Fibroblast of gingiva (primary cell): ENCODE results near the gene NR2F6.
"Not testable (repeated sequence)": the region's sequence is repeated elsewhere in the genome, so short reads cannot be mapped to it uniquely, and the experiment has no call there.

Experiments used
- DNase-seq: peaks from one replicate; pipeline ENCODE4 v3.0.0-alpha.2; 2011; ENCODE audit warnings: low read depth

NR2F6 gene

DNA sequence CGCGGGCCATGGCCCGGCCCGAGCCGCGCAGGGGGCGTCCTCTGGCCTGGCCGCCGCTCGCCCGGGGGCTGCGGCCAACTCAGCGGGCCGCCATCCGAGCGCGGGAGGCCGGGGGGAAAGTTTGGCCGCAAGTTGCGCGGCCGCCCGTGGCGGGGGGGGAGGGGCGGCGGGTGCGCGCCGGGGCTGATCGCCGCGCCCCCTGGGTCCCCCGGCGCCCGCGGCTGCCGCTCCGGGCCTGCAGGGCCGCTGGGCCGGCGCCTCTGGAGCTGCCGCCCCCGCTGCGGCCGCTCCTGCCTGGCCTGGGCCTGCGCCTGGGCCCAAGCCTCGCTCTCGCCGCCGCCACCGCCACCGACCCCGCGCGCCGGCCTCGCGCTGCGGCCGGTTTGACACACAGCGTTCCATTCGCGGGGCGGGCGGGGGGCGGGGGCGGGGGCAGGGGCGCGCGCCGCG lies at the start of gene NR2F6:
Gene NR2F6 (minus strand): TSS at position 385 of the 450 bp plus-strand sequence. CDS start 699 bp downstream, outside the sequence.
- DNase-seq = no peak

- DNase-seq = no peak
Observed at GRCh38 chr19:17294051-17294891, 48.6 kb upstream of the NR2F6 start.

- no peak for DNase-seq
Observed at GRCh38 chr19:17293605-17294004, 47.9 kb upstream of the NR2F6 start.

DNA sequence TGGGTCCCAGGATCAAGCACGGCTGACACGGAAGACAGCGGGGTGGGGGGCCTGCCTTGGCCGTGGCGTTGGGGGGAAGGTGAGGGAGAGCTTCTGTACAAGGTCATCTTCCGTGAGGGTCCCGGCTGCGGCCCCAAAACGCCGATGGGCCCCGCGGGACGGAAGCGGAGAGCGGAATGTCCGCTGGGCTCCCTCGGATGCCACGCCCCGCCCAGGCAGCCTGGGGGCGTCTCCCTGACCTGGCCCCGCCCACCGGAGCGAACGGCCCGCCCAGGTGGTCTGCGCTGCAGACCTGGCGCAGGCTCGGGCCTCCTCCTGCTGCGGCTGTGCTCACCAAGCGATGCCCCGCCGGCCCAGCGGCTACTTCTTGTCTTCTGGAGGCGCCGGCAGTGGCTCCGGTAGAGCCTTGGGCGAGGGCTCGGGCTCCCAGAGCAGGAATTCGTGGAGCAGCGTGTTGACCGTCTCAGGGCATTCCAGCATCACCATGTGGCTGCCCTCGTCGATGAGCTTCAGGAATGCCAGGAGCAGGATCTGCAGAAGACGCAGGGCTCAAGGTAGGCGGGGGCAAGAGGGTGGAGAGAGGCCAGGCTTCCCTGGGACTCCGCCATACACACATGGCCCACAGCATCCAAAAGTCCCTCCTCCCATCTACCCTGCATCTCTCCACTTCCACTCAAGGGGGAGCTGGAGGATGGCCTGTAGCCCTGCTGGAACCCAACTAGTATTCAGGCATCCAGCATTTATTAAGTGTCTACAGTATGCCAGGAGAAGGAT lies 46.8 kb upstream of the NR2F6 start:
- DNase-seq = peak; percentile 93

- DNase-seq = peak; percentile 86
Observed at GRCh38 chr19:17289489-17289888, 43.8 kb upstream of the NR2F6 start.

- no peak for DNase-seq
Observed at GRCh38 chr19:17286752-17287151, 41.0 kb upstream of the NR2F6 start.

- no peak for DNase-seq
Observed at GRCh38 chr19:17286263-17286662, 40.5 kb upstream of the NR2F6 start.

GRCh38 chr19:17285415-17286135 lies 39.9 kb upstream of the NR2F6 start:
- DNase-seq = no peak

DNA sequence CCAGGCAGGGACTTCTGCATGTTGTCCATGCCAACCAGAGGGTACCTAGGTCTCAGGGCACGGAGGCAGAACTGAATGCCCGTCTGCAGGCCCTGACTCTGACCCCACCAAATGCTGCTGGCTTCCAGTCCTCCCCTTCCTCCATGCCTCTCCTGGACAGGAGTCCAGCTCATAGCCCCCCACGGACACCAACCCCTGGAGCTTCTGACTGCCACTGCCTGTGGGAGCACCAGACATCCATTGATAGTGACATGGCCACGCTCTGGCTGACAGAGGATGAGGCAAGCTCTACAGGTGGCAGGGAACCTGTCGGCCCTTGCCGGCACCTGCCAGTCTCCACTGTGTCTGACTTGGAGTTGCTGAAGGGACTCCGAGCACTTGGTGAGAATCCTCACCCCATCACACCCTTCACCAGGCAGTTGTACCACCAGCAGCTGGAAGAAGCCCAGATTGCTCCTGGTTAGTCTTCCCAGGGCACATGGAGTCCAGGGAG lies 37.8 kb upstream of the NR2F6 start:
- DNase-seq = no peak

DNA sequence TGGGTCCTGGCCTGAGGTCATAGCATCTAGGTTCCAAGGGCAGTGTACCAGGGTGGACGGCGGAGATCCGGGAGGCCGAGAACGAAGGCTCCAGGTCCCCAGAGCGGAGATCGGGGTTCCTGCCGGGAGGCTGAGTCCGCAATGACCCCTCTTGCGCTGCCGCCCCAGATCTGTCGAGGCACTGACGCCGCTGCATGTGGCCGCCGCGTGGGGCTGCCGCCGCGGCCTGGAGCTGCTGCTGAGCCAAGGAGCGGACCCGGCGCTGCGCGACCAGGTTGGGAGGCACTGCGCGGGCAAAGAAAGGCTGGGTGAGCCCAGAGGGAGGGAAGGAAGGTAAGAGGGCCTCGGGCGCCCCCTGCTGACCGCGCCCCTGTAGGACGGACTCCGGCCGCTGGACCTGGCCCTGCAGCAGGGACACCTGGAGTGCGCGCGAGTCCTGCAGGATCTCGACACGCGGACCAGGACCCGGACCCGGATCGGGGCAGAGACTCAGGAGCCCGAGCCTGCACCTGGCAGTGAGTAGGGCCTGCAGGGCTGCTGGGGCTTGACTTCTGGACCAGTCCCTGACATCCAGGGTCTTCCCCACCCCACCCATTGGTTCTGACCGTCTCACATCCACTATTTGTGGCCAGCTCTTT lies 36.9 kb upstream of the NR2F6 start:
- peak; percentile 48 for DNase-seq

- no peak for DNase-seq
Observed at GRCh38 chr19:17281391-17282304, 35.9 kb upstream of the NR2F6 start, which contains the start of gene ANKLE1. TSS of gene ANKLE1 (plus strand) at chr19:17281901. CDS start at chr19:17281921, 20 bp downstream.

DNA sequence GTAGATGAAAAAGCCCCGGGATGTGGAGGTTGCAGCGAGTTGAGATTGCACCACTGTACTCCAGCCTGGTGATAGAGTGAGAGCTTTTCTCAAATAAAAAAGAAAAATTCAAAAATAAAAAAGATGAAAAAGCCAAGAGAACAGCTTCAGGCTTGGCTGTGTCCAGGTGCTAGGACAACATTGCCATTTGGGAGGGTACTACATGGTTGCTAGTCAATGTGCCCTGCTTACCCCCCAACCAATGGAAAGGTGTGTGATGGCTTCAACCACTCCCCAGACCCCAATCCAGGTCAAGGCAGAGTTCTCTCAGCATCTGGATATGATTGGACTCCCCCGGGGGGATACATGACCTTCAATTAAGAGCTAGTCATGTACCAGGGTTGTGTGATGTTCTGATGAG lies 33.7 kb upstream of the NR2F6 start:
- DNase-seq = no peak

DNA sequence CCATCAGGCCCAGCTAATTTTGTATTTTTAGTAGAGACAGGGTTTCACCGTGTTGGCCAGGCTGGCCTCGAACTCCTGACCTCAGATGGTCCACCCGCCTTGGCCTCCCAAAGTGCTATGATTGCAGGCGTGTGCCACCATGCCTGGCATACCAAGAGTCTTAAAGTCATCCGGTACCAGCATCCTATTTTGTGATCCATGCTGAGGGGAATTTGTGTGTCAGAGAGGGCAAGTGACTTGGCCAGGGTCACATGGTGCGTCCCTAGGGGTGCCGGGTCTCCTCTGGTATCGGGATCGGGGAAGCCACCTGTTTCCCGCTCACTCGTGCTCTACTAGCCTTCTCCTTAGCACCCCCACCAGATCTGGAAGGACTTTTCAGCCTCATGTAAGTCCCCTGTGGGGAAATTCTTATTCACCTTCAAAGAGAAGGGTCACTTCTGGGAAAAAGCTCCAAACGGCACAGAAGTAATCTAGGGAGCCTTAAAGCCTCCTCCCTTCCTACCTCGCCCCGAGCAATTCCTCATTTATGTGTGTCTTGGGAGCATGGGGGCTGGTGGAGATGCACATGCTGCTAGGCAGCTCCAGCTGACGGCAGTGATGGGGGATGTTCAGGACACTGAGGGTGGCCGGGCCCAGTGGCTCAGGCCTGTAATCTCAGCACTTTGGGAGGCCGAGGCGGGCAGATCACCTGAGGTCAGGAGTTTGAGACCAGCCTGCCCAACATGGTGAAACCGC lies 29.9 kb upstream of the NR2F6 start:
- DNase-seq = no peak

GRCh38 chr19:17274892-17275291 lies 29.2 kb upstream of the NR2F6 start:
- not testable (repeated sequence) for DNase-seq

- DNase-seq = no peak
Observed at GRCh38 chr19:17268754-17269153, 23.0 kb upstream of the NR2F6 start.

GRCh38 chr19:17266975-17267788 lies 21.5 kb upstream of the NR2F6 start, which contains the start of gene BABAM1:
TSS of gene BABAM1 (plus strand) at chr19:17267443. CDS start at chr19:17268807, 1,364 bp downstream.
- peak; percentile 99 for DNase-seq

DNA sequence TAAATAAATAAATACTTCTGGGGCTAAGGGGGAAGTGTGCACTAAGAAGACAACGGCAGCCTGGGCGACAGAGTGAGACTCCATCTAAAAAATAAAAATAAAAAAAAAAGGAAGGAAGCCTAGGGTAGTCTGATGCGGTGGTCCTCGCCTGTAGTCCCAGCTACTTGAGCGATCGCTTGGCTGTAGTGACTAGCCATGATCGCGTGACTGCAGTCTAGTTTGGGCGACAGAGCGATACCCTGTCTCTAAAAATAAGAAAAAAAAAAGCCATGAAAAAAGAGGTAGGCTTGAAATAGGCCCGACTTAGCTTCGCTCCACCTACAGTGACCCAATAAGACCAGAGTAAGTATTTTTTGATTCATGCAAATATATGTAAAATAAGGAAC lies 20.9 kb upstream of the NR2F6 start:
- DNase-seq = no peak

- DNase-seq = no peak
Observed at GRCh38 chr19:17266026-17266425, 20.3 kb upstream of the NR2F6 start.

DNA sequence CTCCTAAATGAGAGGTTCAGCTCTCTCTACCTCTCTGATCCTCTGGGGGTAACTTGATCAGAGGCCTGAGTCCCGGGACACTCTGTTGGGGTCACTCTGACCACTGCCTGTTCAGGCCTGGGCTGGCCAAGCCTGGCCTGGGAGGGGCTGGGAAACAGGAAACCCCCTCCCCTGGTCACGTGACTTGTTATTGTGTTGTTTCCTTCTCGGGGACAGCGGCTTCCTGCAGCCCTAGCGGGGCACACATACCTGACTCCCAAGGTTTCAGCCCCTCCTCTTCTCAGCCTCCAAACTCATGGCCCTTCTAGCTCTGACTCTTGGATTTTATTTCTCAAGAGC lies 18.9 kb upstream of the NR2F6 start, which contains the start of gene USHBP1:
Gene USHBP1 (minus strand): TSS at position 105 of the 339 bp plus-strand sequence. CDS start 446 bp downstream, outside the sequence.
- DNase-seq = no peak
